Measurements from ENCODE around the gene FBLN5. TPM values are rescaled to one million over a fixed set of nuclear protein-coding genes. Genes with fewer than 3 reads are reported as not detected.

The FBLN5 gene
- total RNA-seq, 4 donors from 2014 or later, result 77.7 to 186 (median 127) TPM

GRCh38 chr14:91827746-91828145 lies 119.7 kb downstream of the FBLN5 start:
- ATAC-seq, result no peak
- Histone ChIP-seq H3K4me3 (no peak overlapping the region), H3K4me1 (no peaks in the 10 kb centered on the region), H3K27ac (no peak overlapping the region), H3K27me3 (no peaks in the 10 kb centered on the region), H3K9me3 (peaks cover 0 to 7% (median 0%) of the 10 kb centered on the region in 3 donors), H3K36me3 (no peaks in the 10 kb centered on the region)
- no peak for TF ChIP-seq POLR2AphosphoS5 (IDR thresholded peaks at IDR 0.05)
- no peak for TF ChIP-seq EP300 (IDR thresholded peaks at IDR 0.05)
- TF ChIP-seq POLR2A (IDR thresholded peaks at IDR 0.05), result no peak
- no peak for TF ChIP-seq CTCF (IDR thresholded peaks at IDR 0.05)
- WGBS, 2 donors (ENCODE audit: low coverage in 1 of 2), result 83 to 93% methylated on average over 1 of the region's 1 CpG

Other genes starting within 250 kb of the FBLN5 start
- 1 to 10 TPM in 3 of 4 donors, under 1 TPM in 1; 0.93 to 4.8 (median 1.5) TPM for gene CATSPERB, start 215.6 kb downstream of the FBLN5 start, total RNA-seq
- gene TC2N, start 80.2 kb downstream of the FBLN5 start, total RNA-seq, result 10 to 100 TPM; 19.9 to 38.6 (median 29.2) TPM
- 10 to 100 TPM; 39.3 to 51.6 (median 41.8) TPM for gene TRIP11, start 92.4 kb upstream of the FBLN5 start, total RNA-seq
- gene ATXN3, start 158.9 kb upstream of the FBLN5 start, total RNA-seq, result 10 to 100 TPM; 43.1 to 63.0 (median 54.1) TPM
- gene NDUFB1, start 174.0 kb upstream of the FBLN5 start, total RNA-seq, result 100 to 1,000 TPM; 258 to 481 (median 412) TPM
- gene CPSF2, start 174.3 kb upstream of the FBLN5 start, total RNA-seq, result 10 to 100 TPM; 32.8 to 62.4 (median 39.3) TPM